Breast epithelium (tissue), 4 donors: ENCODE data around the gene AFG3L2. TPM values are rescaled to one million over a fixed set of nuclear protein-coding genes. Genes with fewer than 3 reads are reported as not detected.

Experiments used
- DNase-seq, 2 donors: peaks; one replicate each; pipeline ENCODE4 v3.0.0-alpha.2; 2019; ENCODE audit warnings: low spot score in 2 of 2
- H3K27ac ChIP-seq, 2 donors: fragments of 200-600 bp; sonication (generic) in 1 of 2; one replicate each; pipeline ENCODE4 v1.5.1; 2016 to 2019; ENCODE audit warnings: mild to moderate bottlenecking in 1 of 2
- H3K27me3 ChIP-seq, 2 donors: fragments of 200-600 bp; sonication (generic) in 1 of 2; one replicate each; pipeline versions ENCODE4 v1.5.1 to v1.6.0; 2017 to 2019; ENCODE audit warnings: control low read depth in 1 of 2, mild to moderate bottlenecking in 1 of 2
- H3K36me3 ChIP-seq: fragments of 200-600 bp; one replicate; pipeline ENCODE4 v1.5.1; 2019
- H3K4me1 ChIP-seq, 2 donors: fragments of 200-600 bp; sonication (generic); one replicate each; pipeline ENCODE4 v1.5.1; 2016 to 2019; ENCODE audit warnings: control low read depth in 1 of 2
- H3K4me3 ChIP-seq, 3 donors: fragments of 200-600 bp; sonication (generic); 1 replicate in 2 of 3; 2 replicates in 1 of 3; pipeline ENCODE4 v1.5.1; 2016 to 2019; ENCODE audit warnings: mild to moderate bottlenecking in 3 of 3, moderate library complexity in 2 of 3
- H3K9me3 ChIP-seq, 2 donors: fragments of 200-600 bp; sonication (generic) in 1 of 2; one replicate each; pipeline ENCODE4 v1.5.1; 2016 to 2019; ENCODE audit warnings: control low read depth in 1 of 2
- CTCF ChIP-seq, 3 donors: fragments of 450-650 bp; IDR thresholded peaks; one replicate each; pipeline ENCODE4 v1.5.1; 2016 to 2017; ENCODE audit warnings: antibody characterized with exemption in 3 of 3, mild to moderate bottlenecking in 3 of 3, moderate library complexity in 3 of 3
- POLR2A ChIP-seq: fragments of 450-650 bp; IDR thresholded peaks from one replicate; pipeline ENCODE4 v1.6.1; 2016; ENCODE audit warnings: antibody characterized with exemption, mild to moderate bottlenecking, moderate library complexity
- POLR2AphosphoS5 ChIP-seq, 3 donors: sonication (generic); formaldehyde crosslinking; IDR thresholded peaks; one replicate each; pipeline ENCODE4 v1.6.1; 2017; ENCODE audit warnings: antibody characterized with exemption in 3 of 3
- intact Hi-C: fragments of 100-400 bp; cut with DNase I; formaldehyde crosslinking; loops from one replicate; pipeline ENCODE4 v1.15.1; 2023; ENCODE audit warnings: low total_unique reads
- total RNA-seq, 3 donors: library from RNA; depleted of rRNA; stranded (reverse); fragments of >200 nt; gene quantifications; one replicate each; pipeline ENCODE4 v1.1.0, GENCODE V29; 2016

Gene AFG3L2
- total RNA-seq, 3 donors from 2014 or later, result 37.0 to 43.5 (median 42.7) TPM

- Histone ChIP-seq H3K9me3 (no peaks in the 10 kb centered on the region), H3K27ac (no peak overlapping the region), H3K4me3 (no peak overlapping the region), H3K4me1 (peaks cover 0 to 4% of the 10 kb centered on the region in 2 donors), H3K36me3 (no peaks in the 10 kb centered on the region), H3K27me3 (no peaks in the 10 kb centered on the region)
- no peak for DNase-seq
- TF ChIP-seq POLR2A (no peak), CTCF (IDR thresholded peaks at IDR 0.05) (no peak), POLR2AphosphoS5 (IDR thresholded peaks at IDR 0.05) (no peak)
- intact Hi-C loops, result no loop called here
Measured at GRCh38 chr18:12282442-12283039, 94.5 kb downstream of the AFG3L2 start.

- TF ChIP-seq POLR2AphosphoS5 (IDR thresholded peaks at IDR 0.05) (no peak), CTCF (IDR thresholded peaks at IDR 0.05) (no peak), POLR2A (no peak)
Measured at GRCh38 chr18:12281861-12282260, 95.2 kb downstream of the AFG3L2 start.

GRCh38 chr18:12279781-12280531, 97.1 kb downstream of the AFG3L2 start:
- DNase-seq, result no peak
- peak overlapping the region; percentile 35 to 65 (median 44) for H3K4me3 ChIP-seq
- peaks cover 0 to 4% of the 10 kb centered on the region in 2 donors for H3K4me1 ChIP-seq
- TF ChIP-seq CTCF (IDR thresholded peaks at IDR 0.05) (no peak), POLR2A (no peak), POLR2AphosphoS5 (IDR thresholded peaks at IDR 0.05) (no peak)
- H3K27me3 ChIP-seq, result no peaks in the 10 kb centered on the region
- H3K9me3 ChIP-seq, result no peaks in the 10 kb centered on the region
- no peaks in the 10 kb centered on the region for H3K36me3 ChIP-seq
- H3K27ac ChIP-seq, result peak overlapping the region; percentile 94 to 99
- intact Hi-C loops, result no loop called here

More at GRCh38 chr18:12281861-12282260, 95.2 kb downstream of the AFG3L2 start:
- no peak for DNase-seq
- H3K4me1 ChIP-seq, result peaks cover 0 to 4% of the 10 kb centered on the region in 2 donors
- H3K27ac ChIP-seq, result no peak overlapping the region
- no peaks in the 10 kb centered on the region for H3K27me3 ChIP-seq
- H3K9me3 ChIP-seq, result no peaks in the 10 kb centered on the region
- no peak overlapping the region for H3K4me3 ChIP-seq
- no peaks in the 10 kb centered on the region for H3K36me3 ChIP-seq
- intact Hi-C loops, result no loop called here

Other genes with a start within 250 kb of the AFG3L2 start
- 100 to 1,000 TPM in 1 of 3 donors, 10 to 100 TPM in 2; 32.4 to 461 (median 68.6) TPM for gene CIDEA, start 122.9 kb downstream of the AFG3L2 start, total RNA-seq
- 100 to 1,000 TPM; 197 to 316 (median 302) TPM for gene TUBB6, start 69.0 kb downstream of the AFG3L2 start, total RNA-seq
- gene PRELID3A, start 30.7 kb upstream of the AFG3L2 start, total RNA-seq, result 1 to 10 TPM; 2.4 to 3.9 (median 3.8) TPM